T1000 (cell line): Measurements from ENCODE around the gene ATG4C.

ENCODE experiments used
- DNase-seq: peaks from one replicate; lab custom pipeline; 2025; ENCODE audit warnings: mixed read lengths; lab: John Stamatoyannopoulos, UW

The ATG4C gene

GRCh38 chr1:62904856-62905225, 120.9 kb downstream of the ATG4C start:
- DNase-seq, result no peak

- no peak for DNase-seq
Measured at GRCh38 chr1:62905309-62905708, 121.4 kb downstream of the ATG4C start.

- DNase-seq, result no peak
Measured at GRCh38 chr1:62905872-62906271, 121.9 kb downstream of the ATG4C start.

- no peak for DNase-seq
Measured at GRCh38 chr1:62906428-62906886, 122.5 kb downstream of the ATG4C start.

- DNase-seq, result no peak
Measured at GRCh38 chr1:62908168-62908695, 124.3 kb downstream of the ATG4C start.

GRCh38 chr1:62912028-62912638, 128.2 kb downstream of the ATG4C start:
- DNase-seq, result no peak
